ENCODE results near the gene SEC23A.

The SEC23A gene

GRCh38 chr14:38993981-38994380 is 109.1 kb downstream of the SEC23A start:
- DNase-seq (ENCODE audit: low read depth in 4 of 4, low spot score in 1 of 4): no peak

- no peak for DNase-seq (ENCODE audit: low read depth in 4 of 4, low spot score in 1 of 4)
These were observed 110.8 kb downstream of the SEC23A start for GRCh38 chr14:38992067-38992844.

DNA sequence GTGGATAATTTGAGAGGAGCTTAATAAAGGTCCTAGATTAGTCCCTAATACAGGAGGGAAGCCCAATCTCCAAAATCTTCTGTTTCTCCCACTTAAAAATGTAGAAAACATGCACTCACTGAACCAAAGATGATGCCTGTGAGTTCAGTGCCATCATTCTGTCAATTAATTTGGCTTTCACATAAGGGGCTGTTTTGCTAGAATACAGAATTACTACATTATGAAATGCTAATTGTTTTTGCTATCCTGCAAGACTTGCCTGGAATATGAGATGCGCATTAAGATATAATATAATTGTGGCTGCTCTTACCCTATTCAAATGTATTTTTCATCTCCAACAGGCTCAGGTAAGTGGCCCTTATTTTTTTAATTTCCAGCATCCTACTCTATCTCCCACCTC is 111.7 kb downstream of the SEC23A start:
- DNase-seq (ENCODE audit: low read depth in 4 of 4, low spot score in 1 of 4): no peak

GRCh38 chr14:38989922-38990546 is 113.0 kb downstream of the SEC23A start:
- DNase-seq (ENCODE audit: low read depth in 4 of 4, low spot score in 1 of 4): no peak

GRCh38 chr14:38987781-38988180 is 115.3 kb downstream of the SEC23A start:
- DNase-seq (ENCODE audit: low read depth in 4 of 4, low spot score in 1 of 4): no peak

DNA sequence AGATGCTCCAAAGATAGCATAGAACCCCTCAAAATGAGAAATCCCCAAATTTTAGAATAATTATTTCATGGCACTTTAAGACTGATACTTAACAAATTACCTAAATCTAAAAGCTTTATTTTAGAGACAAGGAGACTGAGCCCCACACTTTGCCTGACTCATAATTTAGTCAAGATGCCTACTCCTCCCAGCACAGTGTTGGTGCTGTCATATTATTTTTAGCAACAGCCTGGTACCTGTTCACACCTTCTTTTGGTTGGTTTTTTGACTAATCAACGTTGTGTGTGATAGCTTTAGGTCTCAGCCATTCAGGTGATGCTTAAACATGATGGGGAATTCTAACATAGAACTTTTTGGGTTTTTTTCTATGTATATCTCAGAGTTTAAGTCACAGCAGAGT is 120.2 kb downstream of the SEC23A start:
- DNase-seq (ENCODE audit: low read depth in 4 of 4, low spot score in 1 of 4): no peak

DNA sequence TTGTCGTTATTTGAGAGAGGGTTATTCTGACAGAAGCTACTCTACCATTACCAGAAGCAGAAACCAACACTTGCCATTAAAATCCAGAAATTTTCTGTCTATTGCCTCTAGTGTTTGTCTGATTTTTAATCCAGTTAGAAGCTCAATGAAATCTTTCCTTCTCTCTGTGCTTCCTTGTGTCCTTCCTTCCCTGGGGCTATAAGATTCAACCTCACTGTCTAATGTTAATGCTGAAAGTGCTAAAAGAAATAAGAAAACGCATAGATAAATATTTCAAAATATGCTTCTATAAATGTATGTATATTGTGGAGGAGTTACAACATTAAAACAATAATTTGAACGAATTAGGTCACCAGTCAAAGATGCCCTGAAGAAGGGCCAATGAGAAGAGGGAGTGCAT is 120.8 kb downstream of the SEC23A start:
- DNase-seq (ENCODE audit: low read depth in 4 of 4, low spot score in 1 of 4): no peak

All from stimulated activated CD4-positive, alpha-beta T cell treated with anti-CD3 and anti-CD28 coated beads, Interleukin-1b, Interleukin-23, amount 100 ng/mL, for 24 hours (primary cell).